ENCODE results near the gene CLEC20A.

GRCh38 chr1:178503849-178504248, 7.1 kb upstream of the CLEC20A start:
- TF ChIP-seq CTCF (IDR thresholded peaks at IDR 0.05) = no peak
- no peak for TF ChIP-seq POLR2A (IDR thresholded peaks at IDR 0.05)

All from body of pancreas (tissue), 4 donors.